Measurements from ENCODE around the gene CD2BP2. TPM values are rescaled to one million over a fixed set of nuclear protein-coding genes. Genes with fewer than 3 reads are reported as not detected.

Gene CD2BP2
- total and polyA plus RNA-seq, 8 donors = 24.8 to 36.5 (median 30.7) TPM

DNA sequence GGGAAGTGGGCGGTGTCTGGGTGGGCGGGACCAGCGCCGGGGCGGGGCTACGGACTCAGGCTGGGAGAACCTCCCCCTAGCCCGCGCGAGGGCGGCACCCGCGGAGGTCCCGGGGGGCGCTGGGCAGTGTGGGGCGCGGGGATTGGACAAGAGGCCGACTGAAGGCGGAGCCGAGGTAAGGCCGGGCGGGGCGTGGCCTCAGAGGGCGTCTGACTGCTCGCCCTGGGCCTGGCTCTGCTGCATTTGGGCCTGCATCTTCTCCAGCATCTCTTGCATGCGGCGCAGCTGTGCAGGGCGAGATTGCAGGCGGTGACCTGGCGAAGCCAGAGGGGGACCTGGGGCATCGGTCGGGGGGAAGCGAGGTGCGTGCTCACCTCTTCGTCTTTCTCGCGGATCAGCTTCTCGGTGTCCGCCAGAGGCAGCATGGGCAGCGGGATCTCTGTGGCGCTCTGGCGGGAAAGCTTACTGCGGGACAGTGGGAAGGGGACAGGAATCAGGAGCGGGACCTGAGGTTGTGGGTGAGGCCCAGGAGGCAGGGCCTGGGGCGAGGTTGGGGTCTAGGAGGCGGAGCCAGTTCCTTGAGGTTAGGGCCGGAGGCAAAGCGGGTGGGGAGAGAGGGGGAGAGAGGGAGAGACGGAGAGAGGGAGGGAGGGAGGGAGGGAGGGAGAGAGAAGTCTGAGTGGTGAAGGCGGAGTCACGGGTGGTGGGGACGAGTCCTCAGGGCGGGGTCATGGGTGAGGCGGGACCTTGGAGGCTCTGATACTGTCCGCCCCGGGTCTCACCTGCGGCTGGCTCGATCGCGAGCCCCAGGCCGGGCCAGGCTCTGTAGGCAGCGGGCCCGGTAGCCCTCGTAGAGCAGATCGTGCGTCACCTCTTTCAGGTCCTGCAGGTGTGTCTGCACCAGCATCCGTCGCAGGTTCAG lies 23.4 kb upstream of the CD2BP2 start:
- H3K36me3 ChIP-seq = no peaks in the 10 kb centered on the region
- peak overlapping the region; percentile 94 to 100 (median 98) for H3K27ac ChIP-seq
- intact Hi-C loops (cut with DNase I) = no loop called here
- FAIRE-seq (peak; percentile 34), ATAC-seq (peak; percentile 91 to 96 (median 92)), DNase-seq (peak; percentile 98 to 100 (median 98))
- H3K4me1 ChIP-seq = peaks cover 0 to 7% (median 4%) of the 10 kb centered on the region in 3 donors
- no peaks in the 10 kb centered on the region for H3K9me3 ChIP-seq
- 0 to 1% methylated on average over 58 to 67 of the region's 67 CpGs for WGBS, 2 donors
- no peaks in the 10 kb centered on the region for H3K27me3 ChIP-seq
- TF ChIP-seq, protein P1, sequence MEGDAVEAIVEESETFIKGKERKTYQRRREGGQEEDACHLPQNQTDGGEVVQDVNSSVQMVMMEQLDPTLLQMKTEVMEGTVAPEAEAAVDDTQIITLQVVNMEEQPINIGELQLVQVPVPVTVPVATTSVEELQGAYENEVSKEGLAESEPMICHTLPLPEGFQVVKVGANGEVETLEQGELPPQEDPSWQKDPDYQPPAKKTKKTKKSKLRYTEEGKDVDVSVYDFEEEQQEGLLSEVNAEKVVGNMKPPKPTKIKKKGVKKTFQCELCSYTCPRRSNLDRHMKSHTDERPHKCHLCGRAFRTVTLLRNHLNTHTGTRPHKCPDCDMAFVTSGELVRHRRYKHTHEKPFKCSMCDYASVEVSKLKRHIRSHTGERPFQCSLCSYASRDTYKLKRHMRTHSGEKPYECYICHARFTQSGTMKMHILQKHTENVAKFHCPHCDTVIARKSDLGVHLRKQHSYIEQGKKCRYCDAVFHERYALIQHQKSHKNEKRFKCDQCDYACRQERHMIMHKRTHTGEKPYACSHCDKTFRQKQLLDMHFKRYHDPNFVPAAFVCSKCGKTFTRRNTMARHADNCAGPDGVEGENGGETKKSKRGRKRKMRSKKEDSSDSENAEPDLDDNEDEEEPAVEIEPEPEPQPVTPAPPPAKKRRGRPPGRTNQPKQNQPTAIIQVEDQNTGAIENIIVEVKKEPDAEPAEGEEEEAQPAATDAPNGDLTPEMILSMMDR (IDR thresholded peaks at IDR 0.05) = no peak
- H3K4me3 ChIP-seq = peak overlapping the region; percentile 42 to 64 (median 55)

DNA sequence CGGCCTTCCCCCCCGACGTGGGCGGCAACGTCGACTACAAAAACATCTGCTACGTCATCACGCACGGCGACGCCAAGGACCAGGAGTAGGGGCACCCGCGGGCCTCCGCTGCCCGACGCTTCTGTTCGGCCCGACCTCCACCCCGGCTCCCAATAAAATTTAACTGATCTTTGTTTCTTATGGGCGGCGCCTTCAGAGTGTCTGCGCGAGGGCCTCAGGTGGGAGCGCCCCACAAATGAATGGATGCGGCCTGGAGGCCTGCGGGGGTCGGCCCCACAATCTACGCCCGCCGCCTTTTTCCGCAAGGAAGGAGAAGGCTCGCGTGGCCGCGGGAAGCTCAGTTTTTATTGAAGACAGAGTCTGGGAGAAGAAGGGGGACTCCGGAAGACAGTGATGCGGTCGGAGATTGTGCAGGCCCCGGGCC lies 22.7 kb upstream of the CD2BP2 start:
- no peak for FAIRE-seq
- ATAC-seq = peak; percentile 32 to 66 (median 50)

DNA sequence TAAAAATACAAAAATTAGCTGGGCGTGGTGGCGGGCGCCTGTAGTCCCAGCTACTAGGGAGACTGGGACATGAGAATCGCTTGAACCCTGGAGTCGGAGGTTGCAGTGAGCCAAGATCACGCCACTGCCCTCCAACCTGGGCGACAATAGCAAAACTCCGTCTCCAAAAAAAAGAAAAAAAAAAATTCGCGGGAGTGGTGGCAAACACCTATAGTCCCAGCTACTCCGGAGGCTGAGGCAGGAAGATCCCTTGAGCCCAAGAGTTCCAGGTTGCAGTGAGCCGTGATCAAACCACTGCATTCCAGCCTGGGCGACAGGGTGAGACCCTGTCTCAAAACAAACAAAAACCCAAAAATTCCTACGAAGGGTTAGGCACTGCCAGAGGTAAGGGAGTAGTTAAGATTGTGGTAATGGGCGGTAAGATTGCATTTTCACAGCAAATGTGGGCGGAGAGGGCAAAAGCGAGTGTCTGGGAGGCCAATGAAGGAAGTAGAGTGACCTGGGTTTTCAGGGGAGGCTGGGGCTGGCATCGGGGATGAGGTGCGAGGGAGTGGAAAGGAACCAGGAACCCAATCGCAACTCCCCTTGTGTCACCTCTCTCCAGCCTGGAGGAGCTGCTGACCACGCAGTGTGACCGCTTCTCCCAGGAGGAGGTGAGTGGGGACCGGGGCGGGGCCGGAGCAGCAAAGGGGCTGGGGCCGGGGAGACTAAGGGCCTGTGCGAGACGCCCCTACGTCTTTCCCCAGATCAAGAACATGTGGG lies 22.1 kb upstream of the CD2BP2 start:
- H3K9me3 ChIP-seq = no peaks in the 10 kb centered on the region
- peaks cover 0 to 9% (median 7%) of the 10 kb centered on the region in 3 donors for H3K4me1 ChIP-seq
- intact Hi-C loops (cut with DNase I) = no loop called here
- H3K36me3 ChIP-seq = no peaks in the 10 kb centered on the region
- DNase-seq (no peak), ATAC-seq (no peak), FAIRE-seq (no peak)
- WGBS, 2 donors = 59 to 60% methylated on average over 29 of the region's 29 CpGs
- no peaks in the 10 kb centered on the region for H3K27me3 ChIP-seq
- peak overlapping the region in 3 of 4 donors; percentile 40 to 64 (median 53) for H3K4me3 ChIP-seq
- TF ChIP-seq, protein P1 (IDR thresholded peaks at IDR 0.05) = no peak
- peak overlapping the region; percentile 94 to 100 (median 98) for H3K27ac ChIP-seq

More for the DNA sequence above, 22.7 kb upstream of the CD2BP2 start:
- 2 to 3% methylated on average over 36 to 39 of the region's 39 CpGs for WGBS, 2 donors
- no peaks in the 10 kb centered on the region for H3K27me3 ChIP-seq
- peaks cover 0 to 9% (median 7%) of the 10 kb centered on the region in 3 donors for H3K4me1 ChIP-seq
- intact Hi-C loops (cut with DNase I) = no loop called here
- peak overlapping the region; percentile 25 to 64 (median 46) for H3K4me3 ChIP-seq
- DNase-seq = peak; percentile 81 to 91 (median 86)
- H3K36me3 ChIP-seq = no peaks in the 10 kb centered on the region
- no peaks in the 10 kb centered on the region for H3K9me3 ChIP-seq
- TF ChIP-seq, protein P1 (IDR thresholded peaks at IDR 0.05) = no peak
- peak overlapping the region; percentile 94 to 100 (median 98) for H3K27ac ChIP-seq

DNA sequence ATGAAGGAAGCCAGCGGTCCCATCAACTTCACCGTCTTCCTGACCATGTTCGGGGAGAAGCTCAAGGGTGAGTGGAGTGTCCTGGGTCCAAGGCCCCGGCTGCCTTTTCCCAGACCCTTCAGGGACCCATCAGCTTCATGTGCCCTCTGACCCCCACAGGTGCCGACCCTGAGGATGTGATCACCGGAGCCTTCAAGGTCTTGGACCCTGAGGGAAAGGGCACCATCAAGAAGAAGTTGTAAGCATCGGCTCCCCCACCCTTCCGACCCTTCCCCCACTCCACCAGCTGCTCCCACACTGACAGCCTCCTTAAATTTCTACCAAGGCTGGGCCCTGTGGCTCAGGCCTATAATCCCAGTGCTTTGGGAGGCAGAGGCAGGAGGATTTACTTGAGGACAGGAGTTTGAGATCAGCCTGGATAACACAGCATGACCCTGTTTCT lies 21.4 kb upstream of the CD2BP2 start:
- 91% methylated on average over 8 of the region's 8 CpGs for WGBS, 2 donors
- intact Hi-C loops (cut with DNase I) = no loop called here
- Histone ChIP-seq H3K27ac (no peak overlapping the region), H3K36me3 (no peaks in the 10 kb centered on the region), H3K4me3 (no peak overlapping the region), H3K27me3 (no peaks in the 10 kb centered on the region), H3K9me3 (no peaks in the 10 kb centered on the region), H3K4me1 (peaks cover 0 to 9% (median 7%) of the 10 kb centered on the region in 3 donors)
- no peak for FAIRE-seq
- DNase-seq = peak in 2 of 6 donors; percentile 22 to 28
- no peak for ATAC-seq
- TF ChIP-seq, protein P1 (IDR thresholded peaks at IDR 0.05) = no peak
